Ecto neural progenitor cell (in vitro differentiated cells): ENCODE results near the gene TYW1.
"Not testable (repeated sequence)": the region's sequence is repeated elsewhere in the genome, so short reads cannot be mapped to it uniquely, and the experiment has no call there.

Experiments used
- DNase-seq: peaks from one replicate; pipeline ENCODE4 v3.0.0-alpha.2; 2018; ENCODE audit warnings: low spot score

The TYW1 gene

GRCh38 chr7:67191002-67191720 lies 194.5 kb downstream of the TYW1 start:
- not testable (repeated sequence) for DNase-seq

- DNase-seq, result not testable (repeated sequence)
These were observed 195.6 kb downstream of the TYW1 start for GRCh38 chr7:67192123-67192702.

- DNase-seq, result not testable (repeated sequence)
These were observed 196.4 kb downstream of the TYW1 start for GRCh38 chr7:67192889-67193613.

- not testable (repeated sequence) for DNase-seq
These were observed 199.5 kb downstream of the TYW1 start for GRCh38 chr7:67196176-67196575.

- DNase-seq, result not testable (repeated sequence)
These were observed 202.4 kb downstream of the TYW1 start for GRCh38 chr7:67198865-67199526.

- DNase-seq, result not testable (repeated sequence)
These were observed 209.1 kb downstream of the TYW1 start for GRCh38 chr7:67205772-67206171.

GRCh38 chr7:67206452-67206851 lies 209.8 kb downstream of the TYW1 start:
- DNase-seq, result no peak

GRCh38 chr7:67208656-67209055 lies 212.0 kb downstream of the TYW1 start:
- DNase-seq, result not testable (repeated sequence)

GRCh38 chr7:67209256-67209655 lies 212.6 kb downstream of the TYW1 start:
- DNase-seq, result no peak

- no peak for DNase-seq
These were observed 213.9 kb downstream of the TYW1 start for GRCh38 chr7:67210567-67210966.

GRCh38 chr7:67211650-67212330 lies 215.2 kb downstream of the TYW1 start:
- DNase-seq, result not testable (repeated sequence)

GRCh38 chr7:67213038-67213437 lies 216.4 kb downstream of the TYW1 start:
- DNase-seq, result not testable (repeated sequence)

- DNase-seq, result not testable (repeated sequence)
These were observed 226.9 kb downstream of the TYW1 start for GRCh38 chr7:67223551-67223950.

- not testable (repeated sequence) for DNase-seq
These were observed 229.8 kb downstream of the TYW1 start for GRCh38 chr7:67226340-67226907.

GRCh38 chr7:67226967-67227366 lies 230.3 kb downstream of the TYW1 start:
- DNase-seq, result not testable (repeated sequence)

- DNase-seq, result not testable (repeated sequence)
These were observed 232.4 kb downstream of the TYW1 start for GRCh38 chr7:67229018-67229417.

- not testable (repeated sequence) for DNase-seq
These were observed 233.4 kb downstream of the TYW1 start for GRCh38 chr7:67230029-67230428.

GRCh38 chr7:67233506-67233905 lies 236.9 kb downstream of the TYW1 start:
- not testable (repeated sequence) for DNase-seq

- DNase-seq, result not testable (repeated sequence)
These were observed 239.6 kb downstream of the TYW1 start for GRCh38 chr7:67236216-67236615.

GRCh38 chr7:67242871-67243270 lies 246.2 kb downstream of the TYW1 start:
- not testable (repeated sequence) for DNase-seq

- DNase-seq, result not testable (repeated sequence)
These were observed 251.7 kb downstream of the TYW1 start for GRCh38 chr7:67248364-67248763.
